HG02759 (cell line): ENCODE results near the gene SAMD4B.
"Not testable (repeated sequence)": the region's sequence is repeated elsewhere in the genome, so short reads cannot be mapped to it uniquely, and the experiment has no call there.

Source experiments
- ATAC-seq: cut with Tn5 transposase; IDR thresholded peaks from one replicate; pipeline ENCODE4 v1.9.1; 2021; ENCODE audit warnings: mild to moderate bottlenecking, moderate library complexity; ENCODE audit not compliant: unreplicated experiment

The SAMD4B gene

GRCh38 chr19:39309305-39309670 lies 32.9 kb upstream of the SAMD4B start:
- not testable (repeated sequence) for ATAC-seq

- ATAC-seq: no peak
Observed at GRCh38 chr19:39310558-39311311, 31.5 kb upstream of the SAMD4B start.

- ATAC-seq: no peak
Observed at GRCh38 chr19:39314016-39314728, 28.0 kb upstream of the SAMD4B start.

- ATAC-seq: no peak
Observed at GRCh38 chr19:39315933-39316332, 26.3 kb upstream of the SAMD4B start.

GRCh38 chr19:39316627-39317321 lies 25.4 kb upstream of the SAMD4B start:
- no peak for ATAC-seq

GRCh38 chr19:39317476-39317875 lies 24.7 kb upstream of the SAMD4B start:
- ATAC-seq: no peak

GRCh38 chr19:39318071-39318470 lies 24.1 kb upstream of the SAMD4B start:
- no peak for ATAC-seq

- ATAC-seq: no peak
Observed at GRCh38 chr19:39318690-39319089, 23.5 kb upstream of the SAMD4B start.

- no peak for ATAC-seq
Observed at GRCh38 chr19:39319098-39319891, 22.9 kb upstream of the SAMD4B start.

- ATAC-seq: no peak
Observed at GRCh38 chr19:39319892-39320248, 22.4 kb upstream of the SAMD4B start.

- no peak for ATAC-seq
Observed at GRCh38 chr19:39321117-39321831, 20.9 kb upstream of the SAMD4B start.

- no peak for ATAC-seq
Observed at GRCh38 chr19:39321832-39322176, 20.4 kb upstream of the SAMD4B start.

- no peak for ATAC-seq
Observed at GRCh38 chr19:39324242-39324842, 17.9 kb upstream of the SAMD4B start.

GRCh38 chr19:39325778-39326665 lies 16.2 kb upstream of the SAMD4B start:
- ATAC-seq: no peak

- no peak for ATAC-seq
Observed at GRCh38 chr19:39327363-39328045, 14.7 kb upstream of the SAMD4B start.

GRCh38 chr19:39328046-39328705 lies 14.0 kb upstream of the SAMD4B start:
- ATAC-seq: no peak

- ATAC-seq: no peak
Observed at GRCh38 chr19:39329948-39330347, 12.3 kb upstream of the SAMD4B start.

- no peak for ATAC-seq
Observed at GRCh38 chr19:39332293-39332692, 9.9 kb upstream of the SAMD4B start.
